ENCODE data around the gene PRADC1.

DNA sequence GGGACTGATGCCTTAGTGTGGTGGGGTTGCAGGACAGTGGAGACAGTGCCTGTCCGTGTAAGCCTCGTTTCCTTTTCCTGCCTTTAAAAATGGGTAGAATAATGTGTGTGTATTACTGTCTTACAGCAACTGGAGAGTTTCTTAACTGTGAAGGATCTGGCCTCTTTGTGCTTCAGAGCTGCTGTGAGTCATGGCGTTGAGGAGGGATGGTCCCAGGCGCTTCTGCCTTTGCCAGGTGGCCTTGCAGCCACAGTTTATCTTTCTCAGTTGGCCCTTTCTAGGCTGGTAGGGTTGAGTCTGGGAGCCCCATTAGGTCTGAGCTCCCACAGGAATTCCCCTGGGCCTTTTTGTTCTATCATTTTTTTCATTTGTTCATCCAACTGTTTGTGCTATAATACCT is 9.2 kb downstream of the PRADC1 start:
- TF ChIP-seq, protein P1, sequence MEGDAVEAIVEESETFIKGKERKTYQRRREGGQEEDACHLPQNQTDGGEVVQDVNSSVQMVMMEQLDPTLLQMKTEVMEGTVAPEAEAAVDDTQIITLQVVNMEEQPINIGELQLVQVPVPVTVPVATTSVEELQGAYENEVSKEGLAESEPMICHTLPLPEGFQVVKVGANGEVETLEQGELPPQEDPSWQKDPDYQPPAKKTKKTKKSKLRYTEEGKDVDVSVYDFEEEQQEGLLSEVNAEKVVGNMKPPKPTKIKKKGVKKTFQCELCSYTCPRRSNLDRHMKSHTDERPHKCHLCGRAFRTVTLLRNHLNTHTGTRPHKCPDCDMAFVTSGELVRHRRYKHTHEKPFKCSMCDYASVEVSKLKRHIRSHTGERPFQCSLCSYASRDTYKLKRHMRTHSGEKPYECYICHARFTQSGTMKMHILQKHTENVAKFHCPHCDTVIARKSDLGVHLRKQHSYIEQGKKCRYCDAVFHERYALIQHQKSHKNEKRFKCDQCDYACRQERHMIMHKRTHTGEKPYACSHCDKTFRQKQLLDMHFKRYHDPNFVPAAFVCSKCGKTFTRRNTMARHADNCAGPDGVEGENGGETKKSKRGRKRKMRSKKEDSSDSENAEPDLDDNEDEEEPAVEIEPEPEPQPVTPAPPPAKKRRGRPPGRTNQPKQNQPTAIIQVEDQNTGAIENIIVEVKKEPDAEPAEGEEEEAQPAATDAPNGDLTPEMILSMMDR (IDR thresholded peaks at IDR 0.05): no peak
- no peak for TF ChIP-seq EZH2 (IDR thresholded peaks at IDR 0.05; ENCODE audit: borderline replicate concordance, insufficient read depth, low read depth, low read length, poor library complexity, severe bottlenecking)

Measured in B cell (primary cell).